Measurements from ENCODE around the gene MAGEA9B. TPM values are rescaled to one million over a fixed set of nuclear protein-coding genes. Genes with fewer than 3 reads are reported as not detected.
A peak's percentile ranks its signal among the peaks of the same experiment; 100 is the strongest.
"Not testable (repeated sequence)": the region's sequence is repeated elsewhere in the genome, so short reads cannot be mapped to it uniquely, and the experiment has no call there.

Gene MAGEA9B
- total RNA-seq, 1 donor from 2014 or later = not detected

- intact Hi-C loops (cut with DNase I) = loop anchor here (2.0 kb wide), 1 partner anchor 90 kb away; the partner anchor contains the start of gene TMEM185A
Measured at GRCh38 chrX:149540621-149541520, 46.4 kb downstream of the MAGEA9B start, which contains the start of gene EOLA1. Gene EOLA1 (plus strand): TSS chrX:149541012. CDS start chrX:149545631, 4,619 bp downstream.

DNA sequence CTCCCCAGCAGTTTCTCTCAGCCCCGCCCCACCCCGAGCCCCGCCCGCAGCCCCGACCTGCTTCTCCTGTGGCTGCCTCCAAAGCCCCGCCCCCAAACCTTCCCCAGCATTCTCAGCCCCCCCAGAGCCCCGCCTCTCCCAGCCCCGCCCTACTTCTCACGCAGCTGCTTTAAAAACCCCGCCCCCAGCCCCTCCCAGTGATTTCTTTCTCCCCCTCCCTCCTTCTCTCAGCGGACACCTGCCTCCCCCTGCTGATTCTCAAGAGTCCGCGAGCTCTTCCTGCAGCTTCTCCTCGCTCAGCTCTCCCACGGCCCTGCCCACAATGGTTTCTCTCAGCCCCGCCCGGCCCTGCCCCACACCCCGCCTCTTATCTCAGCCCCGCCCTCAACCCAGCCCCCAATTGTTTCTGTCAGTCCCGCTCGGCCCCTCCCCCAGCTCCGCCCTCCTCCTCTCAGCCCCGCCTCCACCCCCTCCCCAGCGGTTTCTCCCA, 47.1 kb downstream of the MAGEA9B start:
- intact Hi-C loops (cut with DNase I) = loop anchor here (2.0 kb wide), 1 partner anchor 91 kb away; the partner anchor contains the start of gene TMEM185A
- DNase-seq (ENCODE audit: low spot score) = peak; percentile 95

More at GRCh38 chrX:149540621-149541520, 46.4 kb downstream of the MAGEA9B start, which contains the start of gene EOLA1:
- DNase-seq (ENCODE audit: low spot score) = peak; percentile 93

DNA sequence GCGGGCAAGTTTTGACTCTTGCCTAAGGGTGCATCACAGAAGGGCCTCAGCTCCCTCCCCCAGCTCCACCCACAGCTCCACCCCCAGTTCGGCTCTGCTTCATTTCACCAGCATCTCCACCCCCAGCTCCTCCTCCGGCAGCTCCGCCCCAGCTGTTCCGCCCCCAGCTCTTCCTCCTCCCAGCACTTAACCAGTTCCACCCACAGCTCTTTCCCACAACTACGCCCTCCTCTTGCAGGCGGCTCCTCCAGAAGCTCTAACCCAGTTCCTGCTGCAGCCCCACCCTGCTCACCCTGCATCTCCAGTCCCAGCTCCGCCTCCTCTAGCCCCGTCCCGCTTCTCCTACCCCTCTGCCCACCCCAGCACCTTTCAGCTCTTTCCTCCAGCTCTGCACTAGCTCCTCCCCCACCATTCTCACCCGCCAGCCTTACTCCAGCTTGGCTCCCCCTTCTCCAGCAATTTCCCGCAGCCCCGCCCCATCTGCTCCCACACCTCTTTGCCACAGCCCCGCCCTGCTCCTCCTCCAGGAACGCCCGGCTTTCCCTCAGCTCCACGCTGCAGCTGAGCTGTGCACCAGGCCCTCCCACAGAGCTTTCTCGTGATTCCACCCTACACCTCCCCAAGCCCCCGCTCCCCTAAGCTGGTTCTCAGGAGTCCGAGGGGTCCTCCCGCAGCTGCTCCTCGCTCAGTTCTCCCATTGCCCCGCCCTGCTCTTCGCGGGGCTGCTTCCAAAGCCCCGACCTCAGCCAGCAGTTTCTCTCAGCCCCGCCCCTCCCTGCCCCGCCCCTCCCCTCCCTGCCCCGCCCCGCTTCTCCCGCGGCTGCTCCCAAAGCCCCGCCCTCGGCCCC, 47.8 kb downstream of the MAGEA9B start:
- DNase-seq (ENCODE audit: low spot score) = peak; percentile 95
- intact Hi-C loops (cut with DNase I) = loop anchor here (2.0 kb wide), 1 partner anchor 91 kb away; the partner anchor contains the start of gene TMEM185A

DNA sequence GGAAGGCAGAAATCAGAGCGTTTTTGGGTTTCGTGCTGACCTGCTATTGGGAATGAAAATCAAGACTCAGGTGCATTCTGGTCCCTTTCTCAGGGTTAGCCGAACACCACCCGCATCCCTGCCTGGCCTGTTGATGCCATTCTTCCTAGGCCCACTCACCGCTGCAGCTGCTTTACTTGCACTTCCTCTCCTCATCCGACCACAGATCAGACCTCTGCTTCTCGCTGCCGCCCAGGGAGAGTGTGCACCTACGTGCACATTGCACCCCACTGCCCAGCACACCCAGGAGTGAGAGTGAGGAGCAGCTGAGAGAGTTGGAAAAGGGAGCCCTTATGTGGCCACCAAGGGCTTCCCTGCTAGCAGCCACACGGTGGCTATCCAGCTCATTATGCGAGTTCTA, 49.8 kb downstream of the MAGEA9B start:
- DNase-seq (ENCODE audit: low spot score); intact Hi-C loops (cut with DNase I): not testable (repeated sequence)

DNA sequence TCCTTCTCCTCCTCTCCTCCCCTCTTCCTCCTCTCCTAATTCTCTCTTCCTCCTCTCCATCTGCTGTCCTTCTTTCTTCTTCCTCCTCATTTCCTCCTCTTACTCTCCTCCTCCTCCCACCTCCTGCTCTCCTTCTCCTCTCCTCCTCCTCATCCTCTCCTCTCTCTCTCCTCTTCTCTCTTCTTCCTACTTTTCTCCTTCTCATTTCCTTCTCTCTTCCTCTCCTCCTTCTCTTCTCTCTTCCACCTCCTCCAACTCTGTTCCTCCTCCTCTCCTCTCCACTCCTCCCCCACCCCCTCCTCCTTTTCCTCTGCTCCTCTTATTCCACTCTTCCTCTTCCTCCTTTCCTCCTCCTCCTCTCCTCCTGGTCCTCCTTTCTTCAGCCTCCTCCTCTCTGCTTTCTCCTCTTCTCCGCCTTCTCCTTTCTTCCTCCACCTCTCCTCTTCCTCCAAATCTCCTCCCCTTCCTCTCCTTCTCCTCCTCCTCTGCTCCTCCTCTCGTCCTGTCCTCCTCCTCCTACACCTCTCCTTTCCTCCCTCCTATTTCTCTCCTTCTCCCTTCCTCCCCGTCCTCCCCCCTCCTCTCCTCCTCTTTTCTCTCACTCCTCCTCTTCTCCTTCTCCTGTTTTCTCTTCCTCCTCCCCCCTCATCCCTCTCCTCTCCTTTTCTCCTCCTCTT, 52.2 kb downstream of the MAGEA9B start:
- DNase-seq (ENCODE audit: low spot score) = not testable (repeated sequence)

GRCh38 chrX:149533999-149534398, 53.3 kb downstream of the MAGEA9B start:
- DNase-seq (ENCODE audit: low spot score); intact Hi-C loops (cut with DNase I): not testable (repeated sequence)

More for the DNA sequence above, 52.2 kb downstream of the MAGEA9B start:
- intact Hi-C loops (cut with DNase I) = not testable (repeated sequence)

DNA sequence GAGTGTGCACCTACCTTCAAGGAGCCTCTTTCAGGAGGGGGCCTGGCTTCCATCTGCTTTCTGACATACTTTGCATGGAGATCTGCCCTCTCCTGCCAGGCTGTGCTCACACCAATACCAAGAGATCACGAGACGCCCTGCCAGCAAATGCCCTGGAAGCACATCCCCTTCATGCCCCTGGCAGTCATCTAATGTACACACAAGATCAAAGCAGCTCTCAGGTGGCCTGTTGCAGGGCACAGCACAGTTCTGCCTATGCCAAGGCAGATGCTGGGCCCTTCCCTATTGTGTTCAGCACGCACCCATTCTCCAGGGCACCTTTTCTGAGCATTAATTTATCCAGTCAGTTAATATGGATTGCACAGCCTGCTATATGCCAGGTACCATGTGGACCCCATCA, 54.4 kb downstream of the MAGEA9B start:
- intact Hi-C loops (cut with DNase I); DNase-seq (ENCODE audit: low spot score): not testable (repeated sequence)

Other genes starting within 250 kb of the MAGEA9B start
- 87.6 TPM for gene IDS, start 82.2 kb downstream of the MAGEA9B start, total RNA-seq
- 27.4 TPM for gene EOLA1, start 46.4 kb downstream of the MAGEA9B start, total RNA-seq
- 0.59 TPM for gene HSFX3, start 37.5 kb downstream of the MAGEA9B start, total RNA-seq
- gene HSFX2, start 7.9 kb upstream of the MAGEA9B start, total RNA-seq = not detected
- 30.2 TPM for gene TMEM185A, start 44.3 kb upstream of the MAGEA9B start, total RNA-seq
- gene MAGEA11, start 124.6 kb upstream of the MAGEA9B start, total RNA-seq = not detected
- gene HSFX1, start 186.6 kb upstream of the MAGEA9B start, total RNA-seq = 2.0 TPM
- gene MAGEA9, start 194.5 kb upstream of the MAGEA9B start, total RNA-seq = not detected

All from cardiac septum (tissue), 1 donor.